HG03575 (cell line): ENCODE results near the gene VCP.

Experiments used
- ATAC-seq: cut with Tn5 transposase; IDR thresholded peaks from one replicate; pipeline ENCODE4 v1.9.1; 2021; ENCODE audit not compliant: unreplicated experiment, insufficient number of reproducible peaks, low FRiP score; ENCODE audit errors: extremely low read depth

VCP gene

GRCh38 chr9:35105126-35105525, 32.7 kb upstream of the VCP start:
- no peak for ATAC-seq

GRCh38 chr9:35104586-35104985, 32.2 kb upstream of the VCP start:
- no peak for ATAC-seq

- ATAC-seq, result no peak
Observed at GRCh38 chr9:35103660-35104191, 31.3 kb upstream of the VCP start.

GRCh38 chr9:35102769-35103659, 30.6 kb upstream of the VCP start, which contains the start of gene STOML2:
STOML2 (minus strand) TSS chr9:35103131; CDS start chr9:35103094, 37 bp downstream.
- peak; percentile 64 for ATAC-seq

- no peak for ATAC-seq
Observed at GRCh38 chr9:35102465-35102768, 30.0 kb upstream of the VCP start.

- ATAC-seq, result no peak
Observed at GRCh38 chr9:35097573-35097972, 25.1 kb upstream of the VCP start.

DNA sequence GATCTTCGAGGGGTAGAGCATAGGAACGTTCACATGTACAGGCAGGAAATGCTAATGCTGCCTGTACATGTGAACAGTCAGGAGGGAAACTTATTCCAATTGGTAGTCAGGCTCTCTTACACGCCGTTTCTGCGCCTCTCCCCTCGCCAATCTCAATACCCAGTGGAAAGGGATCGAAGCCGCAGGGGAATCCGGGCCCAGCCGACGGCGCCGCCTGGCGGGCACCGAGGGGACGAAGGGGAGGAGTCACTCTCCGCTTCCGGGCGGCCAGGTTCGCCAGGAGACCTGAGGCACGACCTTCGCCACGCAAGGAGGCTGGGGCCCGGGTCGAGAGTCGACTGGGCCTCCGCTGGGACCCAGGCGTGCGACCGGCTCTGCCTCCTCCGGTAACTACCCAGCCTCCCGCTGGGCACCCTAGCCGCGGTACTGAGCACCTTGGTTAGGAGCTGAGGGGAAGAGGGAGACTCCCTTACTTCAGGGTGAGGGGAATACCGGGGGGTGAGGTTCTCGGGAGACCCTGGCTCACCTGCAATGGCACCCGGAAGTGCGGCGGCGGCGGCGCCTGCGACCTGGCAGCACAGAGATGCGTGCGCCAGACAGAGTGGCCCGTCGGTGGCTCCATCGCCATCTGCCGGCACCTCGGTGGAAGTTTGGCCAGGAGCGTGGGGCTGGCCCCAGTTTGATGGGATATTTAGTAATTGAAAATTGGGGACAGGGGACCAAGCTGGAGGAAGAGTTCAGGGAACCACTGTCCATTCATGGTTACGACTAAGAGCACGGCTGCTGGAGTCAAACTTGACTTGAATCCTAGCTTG, 23.8 kb upstream of the VCP start, which contains the start of gene PIGO:
Gene PIGO (minus strand): TSS at position 557 of the 815 bp plus-strand sequence. CDS start 1,026 bp downstream, outside the sequence.
- peak; percentile 40 for ATAC-seq

- ATAC-seq, result no peak
Observed at GRCh38 chr9:35091536-35091935, 19.1 kb upstream of the VCP start.

DNA sequence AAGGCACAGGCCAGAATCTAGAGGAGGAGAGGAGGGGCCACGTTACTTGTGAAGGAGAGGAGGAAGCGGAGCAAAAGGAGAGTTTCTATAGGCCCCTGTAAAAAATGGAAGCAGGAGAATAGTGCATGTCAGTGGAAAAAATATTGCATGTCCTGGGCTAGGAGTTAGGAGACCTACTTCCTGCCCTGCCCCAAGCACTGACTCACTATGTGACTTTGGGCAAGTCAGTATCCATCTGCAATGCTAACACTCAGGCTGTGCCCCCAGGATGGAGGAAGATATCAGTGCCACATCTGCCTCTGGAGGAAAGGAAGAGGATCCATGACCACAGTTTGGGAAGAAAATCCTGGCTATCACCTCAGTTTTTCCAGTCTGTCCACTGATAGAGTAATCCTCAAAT, 17.0 kb upstream of the VCP start:
- no peak for ATAC-seq

DNA sequence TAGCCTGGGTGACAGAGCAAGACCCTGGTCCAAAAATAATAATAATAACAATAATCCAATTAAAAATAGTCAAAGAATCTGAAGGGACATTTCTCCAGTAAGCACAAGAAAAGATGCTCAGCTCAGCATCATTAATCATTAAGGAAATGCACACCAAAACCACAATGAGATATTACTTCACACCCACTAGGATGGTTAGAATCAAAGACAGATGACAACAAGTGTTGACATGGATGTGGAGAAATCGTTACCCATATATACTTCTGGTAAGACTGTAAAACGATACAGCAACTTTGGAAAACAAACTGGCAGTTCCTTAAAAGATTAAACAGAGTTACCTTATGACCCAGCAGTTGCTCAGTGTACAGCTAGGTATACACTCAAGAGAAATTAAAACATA, 12.7 kb upstream of the VCP start:
- no peak for ATAC-seq

DNA sequence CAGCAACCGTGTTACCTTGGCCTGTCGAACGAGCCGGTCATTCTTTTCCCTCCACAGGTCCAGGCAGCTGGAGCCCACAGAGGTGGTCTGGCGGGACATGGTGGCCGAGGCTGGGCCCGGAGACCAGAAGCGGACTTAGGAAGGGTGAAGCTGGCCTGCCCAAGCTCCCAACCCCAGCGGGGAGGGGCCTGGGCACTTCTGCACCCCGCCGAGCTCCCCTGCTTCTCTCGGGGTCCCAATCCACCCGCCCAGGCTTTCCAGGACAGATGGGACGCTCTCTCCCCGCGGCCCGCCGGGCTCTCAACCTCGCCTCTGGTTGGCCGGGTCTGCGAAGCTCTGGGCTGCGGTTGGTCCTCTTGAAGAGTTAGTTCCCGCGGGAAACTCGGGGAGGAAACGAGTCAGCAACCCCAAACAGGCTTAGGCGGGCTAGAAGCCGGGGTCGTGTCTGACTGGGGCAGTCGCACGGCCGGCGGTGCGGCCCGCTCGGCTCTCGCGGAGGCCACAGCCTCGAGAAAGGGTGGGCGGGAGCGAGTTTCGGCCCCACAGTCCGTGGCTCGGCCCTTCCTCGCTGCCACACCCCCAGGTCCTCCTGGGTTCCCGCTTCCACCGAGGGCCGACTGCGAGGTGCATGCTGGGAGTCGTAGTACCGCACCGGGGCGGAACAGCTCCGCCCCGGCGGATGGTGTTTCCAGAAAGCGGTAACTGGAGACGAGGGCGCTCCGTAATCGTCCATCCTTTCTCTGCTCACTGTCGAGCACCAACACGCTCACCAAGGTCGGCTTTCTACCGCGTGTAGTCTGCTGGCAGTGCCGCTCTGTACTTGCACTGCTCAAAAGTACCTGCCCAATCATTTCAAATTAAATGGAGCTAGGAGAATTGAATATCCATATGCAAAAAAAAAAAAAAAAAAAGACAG, 7.3 kb upstream of the VCP start, which contains the start of gene FANCG:
Gene FANCG (minus strand): TSS at position 517 of the 916 bp plus-strand sequence. CDS start 418 bp downstream, at position 99.
- no peak for ATAC-seq

DNA sequence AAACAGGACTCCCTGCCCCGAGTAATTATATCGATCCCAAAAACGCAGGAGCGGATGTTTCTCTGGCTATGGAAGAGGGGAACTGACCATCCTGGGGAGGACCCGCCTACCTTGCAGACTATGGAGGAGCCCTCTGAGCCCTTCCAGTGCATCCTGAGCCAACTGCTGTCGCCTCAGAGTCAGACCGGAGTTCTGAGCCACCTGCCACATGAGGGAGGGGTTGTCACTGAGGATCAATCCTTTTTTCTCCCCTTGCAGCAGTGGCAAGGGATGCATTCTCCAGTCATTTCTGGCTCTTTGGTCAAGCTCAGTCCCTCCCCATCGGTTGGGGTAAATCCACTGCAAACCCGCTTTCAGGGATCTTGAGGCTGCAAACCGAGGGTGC, 6.6 kb upstream of the VCP start:
- ATAC-seq, result no peak

GRCh38 chr9:35078066-35078465, 5.6 kb upstream of the VCP start:
- ATAC-seq, result no peak

DNA sequence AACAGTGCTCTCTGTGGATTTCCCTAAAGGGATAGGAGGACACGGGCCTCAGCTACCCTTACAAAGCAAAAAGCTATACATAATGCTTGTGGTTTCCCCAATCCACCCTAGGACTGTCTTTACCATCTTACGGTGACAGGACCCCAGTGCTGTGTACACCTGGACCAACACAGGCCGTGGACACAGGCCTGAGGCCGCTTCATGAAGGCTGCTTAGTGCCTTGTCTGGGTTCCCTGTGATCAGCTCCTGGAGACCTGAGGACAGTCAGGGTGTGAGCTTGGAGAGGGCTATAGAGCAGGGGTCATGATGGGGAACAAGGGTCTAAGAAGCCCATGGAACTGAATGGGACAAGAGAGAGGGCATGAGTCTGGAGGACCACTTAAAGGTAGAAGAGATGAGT, 4.4 kb upstream of the VCP start:
- no peak for ATAC-seq

DNA sequence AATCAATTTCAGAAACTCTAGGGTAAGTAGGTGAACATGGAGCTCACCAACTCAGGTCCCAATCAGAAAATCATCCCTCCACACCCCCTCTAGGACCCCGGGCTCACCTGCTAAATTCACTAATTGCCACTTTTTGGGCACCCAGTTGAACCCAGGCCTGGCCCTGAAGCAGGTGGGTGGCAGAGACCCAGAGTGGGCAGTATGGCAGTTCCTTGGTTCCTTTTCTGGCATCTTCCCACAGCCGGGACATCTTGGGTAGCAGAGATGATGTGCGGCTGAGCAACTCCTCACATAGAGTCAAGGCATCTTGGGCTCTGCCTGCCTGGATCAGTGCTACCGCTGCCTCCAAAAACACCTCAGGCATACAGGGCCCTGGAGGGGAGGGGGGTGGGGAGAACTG, 2.9 kb upstream of the VCP start:
- ATAC-seq, result no peak

- no peak for ATAC-seq
Observed at GRCh38 chr9:35074791-35075190, 2.4 kb upstream of the VCP start.

DNA sequence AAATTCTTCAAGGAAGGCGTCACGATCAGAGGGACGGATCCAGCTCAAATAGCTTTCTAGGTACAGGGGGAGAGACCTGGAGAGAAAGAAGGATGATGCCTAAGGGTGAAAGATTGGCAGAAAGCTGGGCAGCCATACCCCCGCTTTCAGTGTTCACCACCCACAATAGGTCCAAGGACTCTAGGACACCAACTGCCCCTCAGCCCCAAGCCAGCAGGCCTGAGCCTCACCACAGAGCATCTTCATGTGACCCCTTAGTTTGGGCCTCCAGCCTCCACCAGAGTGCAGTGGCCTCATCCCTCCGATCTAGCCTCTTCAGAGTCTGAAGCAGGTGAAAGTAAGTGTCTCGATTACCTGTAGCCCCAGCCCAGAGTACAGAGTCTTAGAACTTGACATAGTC, 1.7 kb upstream of the VCP start:
- ATAC-seq, result no peak

DNA sequence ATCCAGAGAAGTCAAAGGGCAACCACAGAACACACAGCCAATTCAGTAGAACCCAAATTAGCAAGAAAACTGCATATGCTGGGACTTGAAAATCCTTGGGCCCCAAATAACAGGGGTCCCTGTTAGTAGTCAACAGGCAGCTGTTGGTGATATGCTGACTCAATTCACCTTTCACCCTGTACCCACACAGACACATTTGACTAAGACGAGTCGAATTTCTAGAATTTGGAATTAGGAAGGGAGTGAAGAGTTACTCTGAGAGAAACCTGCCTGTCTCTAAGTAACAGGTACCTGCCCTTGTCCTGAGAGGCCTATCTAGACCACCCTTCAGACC, 821 bp upstream of the VCP start:
- no peak for ATAC-seq
